ENCODE results near the gene REL. TPM values are rescaled to one million over a fixed set of nuclear protein-coding genes. Genes with fewer than 3 reads are reported as not detected.

Gene REL
- 3.8 and 4.9 TPM in 2 replicates for polyA plus RNA-seq

DNA sequence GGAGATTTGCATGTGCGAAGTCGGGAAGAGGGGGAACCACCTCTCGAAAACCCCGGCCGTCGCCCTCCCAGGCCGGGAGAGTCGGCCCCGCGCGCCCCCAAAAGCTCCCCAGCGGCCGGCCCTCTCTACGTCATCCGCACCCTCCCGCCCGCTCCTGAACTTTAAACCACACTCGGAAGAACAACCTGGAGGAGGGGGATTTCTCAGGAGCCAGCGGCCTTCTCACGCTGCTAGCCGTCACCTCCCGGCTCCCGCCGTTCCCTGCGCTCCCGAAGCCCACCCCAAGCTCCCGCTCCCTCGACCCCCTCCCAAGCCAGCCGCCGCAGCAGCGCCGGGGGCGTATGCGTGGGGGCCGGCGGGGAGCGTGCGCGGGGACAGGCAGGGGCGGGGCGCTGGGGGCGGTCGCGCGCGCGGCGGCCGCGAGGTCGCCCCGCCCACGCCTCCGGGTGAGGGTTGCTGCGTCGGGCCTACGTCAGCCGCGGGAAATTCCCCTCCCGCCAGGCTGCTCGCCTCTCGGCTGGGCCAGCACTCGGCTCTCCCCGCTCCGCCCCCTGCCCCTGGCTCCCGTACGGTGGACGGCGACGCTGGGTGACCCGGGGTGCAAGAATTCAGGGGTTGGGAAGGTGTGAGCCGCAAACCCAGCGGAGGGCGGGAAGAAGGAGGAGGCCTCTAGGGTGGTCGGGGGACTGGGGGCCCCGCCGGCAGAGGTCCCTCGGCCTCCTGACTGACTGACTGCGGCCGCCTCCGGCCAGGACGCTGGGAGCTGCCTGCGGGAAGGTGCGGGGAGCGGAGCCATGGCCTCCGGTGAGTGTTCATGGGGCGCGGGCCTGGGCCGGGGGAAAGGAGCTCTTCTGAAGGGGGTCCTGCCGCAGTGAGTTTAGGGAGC, at the start of gene REL:
Gene REL (plus strand): TSS at position 528 of the 886 bp plus-strand sequence. CDS start 267 bp downstream, at position 795.

Other genes starting within 250 kb of the REL start
- gene PAPOLG, start 125.3 kb upstream of the REL start, polyA plus RNA-seq, result 10.0 and 13.0 TPM in 2 replicates
- 10.6 and 10.8 TPM in 2 replicates for gene PEX13, start 136.1 kb downstream of the REL start, polyA plus RNA-seq
- 10.8 and 13.7 TPM in 2 replicates for gene PUS10, start 136.7 kb downstream of the REL start, polyA plus RNA-seq
- 12.2 and 12.5 TPM in 2 replicates for gene SANBR, start 184.3 kb downstream of the REL start, polyA plus RNA-seq

Data from Purkinje cell (primary cell).